GM18868 (cell line): Measurements from ENCODE around the gene ANO3.
"Not testable (repeated sequence)": the region's sequence is repeated elsewhere in the genome, so short reads cannot be mapped to it uniquely, and the experiment has no call there.

ENCODE experiments used
- ATAC-seq: cut with Tn5 transposase; IDR thresholded peaks from one replicate; pipeline ENCODE4 v1.9.1; 2021; ENCODE audit warnings: mild to moderate bottlenecking, moderate library complexity; ENCODE audit not compliant: unreplicated experiment

The ANO3 gene

GRCh38 chr11:26571861-26572654 lies 240.1 kb downstream of the ANO3 start, which contains the start of gene MUC15:
TSS of gene MUC15 (minus strand) at chr11:26572263. CDS start at chr11:26567094, 5,169 bp downstream.
- ATAC-seq = peak; percentile 45

GRCh38 chr11:26572770-26573402 lies 241.0 kb downstream of the ANO3 start:
- ATAC-seq = no peak

- ATAC-seq = no peak
Measured at GRCh38 chr11:26573896-26574295, 242.0 kb downstream of the ANO3 start.

- no peak for ATAC-seq
Measured at GRCh38 chr11:26575946-26576345, 244.0 kb downstream of the ANO3 start.

- no peak for ATAC-seq
Measured at GRCh38 chr11:26578998-26579661, 247.2 kb downstream of the ANO3 start.

- no peak for ATAC-seq
Measured at GRCh38 chr11:26579683-26580082, 247.8 kb downstream of the ANO3 start.

- no peak for ATAC-seq
Measured at GRCh38 chr11:26580929-26581328, 249.0 kb downstream of the ANO3 start.

- no peak for ATAC-seq
Measured at GRCh38 chr11:26583550-26583949, 251.6 kb downstream of the ANO3 start.

GRCh38 chr11:26584818-26585217 lies 252.9 kb downstream of the ANO3 start:
- peak; percentile 85 for ATAC-seq

GRCh38 chr11:26587073-26587472 lies 255.1 kb downstream of the ANO3 start:
- no peak for ATAC-seq

GRCh38 chr11:26593691-26594090 lies 261.8 kb downstream of the ANO3 start:
- no peak for ATAC-seq

- ATAC-seq = not testable (repeated sequence)
Measured at GRCh38 chr11:26595207-26595865, 263.4 kb downstream of the ANO3 start.

GRCh38 chr11:26597049-26597689 lies 265.2 kb downstream of the ANO3 start:
- ATAC-seq = not testable (repeated sequence)

- no peak for ATAC-seq
Measured at GRCh38 chr11:26597899-26598298, 266.0 kb downstream of the ANO3 start.

GRCh38 chr11:26599425-26599824 lies 267.5 kb downstream of the ANO3 start:
- no peak for ATAC-seq

GRCh38 chr11:26599876-26600434 lies 268.0 kb downstream of the ANO3 start:
- no peak for ATAC-seq

GRCh38 chr11:26607725-26608506 lies 276.0 kb downstream of the ANO3 start:
- peak; percentile 79 for ATAC-seq

- peak; percentile 40 for ATAC-seq
Measured at GRCh38 chr11:26608507-26609146, 276.7 kb downstream of the ANO3 start.

- ATAC-seq = no peak
Measured at GRCh38 chr11:26613759-26614158, 281.8 kb downstream of the ANO3 start.
